Neural cell (in vitro differentiated cells): Measurements from ENCODE around the gene IRF9. TPM values are rescaled to one million over a fixed set of nuclear protein-coding genes. Genes with fewer than 3 reads are reported as not detected.

ENCODE experiments used
- H2AFZ ChIP-seq: fragments of 200-600, 300-800 bp; sonication (generic), shearing (Covaris generic); 2 replicates; pipeline ENCODE4 v1.6.0; 2014; ENCODE audit warnings: low read depth, mild to moderate bottlenecking, antibody characterized with exemption, low read length, moderate library complexity
- H3F3A ChIP-seq: fragments of 200-600 bp; shearing (Covaris generic); 2 replicates; pipeline ENCODE4 v1.6.1; 2016; ENCODE audit warnings: mild to moderate bottlenecking, moderate library complexity, mixed read lengths, antibody characterized with exemption, low read length; ENCODE audit not compliant: insufficient read depth, poor library complexity, severe bottlenecking
- H3K27ac ChIP-seq: fragments of 200-600, 300-800 bp; sonication (generic), shearing (Covaris generic); 2 replicates; pipeline ENCODE4 v1.5.1; 2014; ENCODE audit warnings: mild to moderate bottlenecking, low read length, moderate library complexity
- H3K27me3 ChIP-seq: fragments of 300-800, 200-600 bp; sonication (generic), shearing (Covaris generic); 2 replicates; pipeline ENCODE4 v1.6.0; 2014; ENCODE audit warnings: mild to moderate bottlenecking, low read depth, low read length, moderate library complexity; ENCODE audit not compliant: insufficient read depth
- H3K36me3 ChIP-seq: fragments of 300-800, 200-600 bp; sonication (generic), shearing (Covaris generic); 2 replicates; pipeline ENCODE4 v1.5.1; 2014; ENCODE audit warnings: mild to moderate bottlenecking, antibody characterized with exemption, low read length, moderate library complexity; ENCODE audit not compliant: insufficient read depth
- H3K4me2 ChIP-seq: fragments of 300-800, 200-600 bp; sonication (generic), shearing (Covaris generic); 2 replicates; pipeline ENCODE4 v1.6.0; 2014; ENCODE audit warnings: mild to moderate bottlenecking, low read length
- H3K4me3 ChIP-seq: fragments of 300-800, 200-600 bp; sonication (generic), shearing (Covaris generic); 2 replicates; pipeline ENCODE4 v1.5.1; 2014; ENCODE audit warnings: mild to moderate bottlenecking, low read length, moderate library complexity
- H3K79me2 ChIP-seq: fragments of 200-600 bp; shearing (Covaris generic); replicated peaks from 2 replicates; pipeline ENCODE4 v1.6.0; 2014; ENCODE audit warnings: mild to moderate bottlenecking, low read length, moderate library complexity; ENCODE audit not compliant: insufficient read depth
- H3K9ac ChIP-seq: fragments of 300-800, 200-600 bp; sonication (generic), shearing (Covaris generic); 2 replicates; pipeline ENCODE4 v1.6.1; 2016; ENCODE audit warnings: mild to moderate bottlenecking, low read length, mixed read lengths
- H3K9me2 ChIP-seq: fragments of 200-600 bp; shearing (Covaris generic); 2 replicates; pipeline ENCODE4 v1.6.1; 2016; ENCODE audit warnings: mild to moderate bottlenecking, low read length, mixed read lengths; ENCODE audit not compliant: insufficient read depth
- H3K9me3 ChIP-seq: fragments of 200-600, 300-800 bp; sonication (generic), shearing (Covaris generic); 2 replicates; pipeline ENCODE4 v1.6.1; 2016; ENCODE audit warnings: mild to moderate bottlenecking, mixed run types, low read length, moderate library complexity, mixed read lengths
- H4K20me1 ChIP-seq: fragments of 200-600 bp; shearing (Covaris generic); 2 replicates; pipeline ENCODE4 v1.6.1; 2016; ENCODE audit warnings: mild to moderate bottlenecking, mixed run types; ENCODE audit not compliant: insufficient read depth
- CTCF ChIP-seq: fragments of 450-650 bp; IDR thresholded peaks from 2 replicates; pipeline ENCODE4 v1.5.1; 2014; ENCODE audit warnings: antibody characterized with exemption, mild to moderate bottlenecking, moderate library complexity; ENCODE audit not compliant: poor library complexity, severe bottlenecking
- EP300 ChIP-seq: fragments of 450-650 bp; conservative IDR thresholded peaks from 2 replicates; pipeline ENCODE4 v1.6.1; 2014; ENCODE audit warnings: antibody characterized with exemption, mild to moderate bottlenecking, moderate library complexity; ENCODE audit not compliant: poor library complexity, severe bottlenecking
- EZH2 ChIP-seq: fragments of 200-600, 300-800 bp; shearing (Covaris generic), sonication (generic); IDR thresholded peaks from 2 replicates; pipeline ENCODE4 v1.6.1; 2014; ENCODE audit warnings: antibody characterized with exemption, low read length, borderline replicate concordance, mild to moderate bottlenecking; ENCODE audit not compliant: insufficient read depth, poor library complexity, severe bottlenecking
- MXI1 ChIP-seq: fragments of 450-650 bp; conservative IDR thresholded peaks from 2 replicates; pipeline ENCODE4 v1.6.1; 2014; ENCODE audit warnings: antibody characterized with exemption, mild to moderate bottlenecking; ENCODE audit not compliant: poor library complexity, severe bottlenecking
- POLR2AphosphoS5 ChIP-seq: IDR thresholded peaks from 2 replicates; pipeline ENCODE4 v1.6.1; 2012
- RAD21 ChIP-seq: fragments of 450-650 bp; conservative IDR thresholded peaks from 2 replicates; pipeline ENCODE4 v1.6.1; 2014; ENCODE audit warnings: antibody characterized with exemption, mild to moderate bottlenecking, moderate library complexity
- REST ChIP-seq: IDR thresholded peaks from 2 replicates; pipeline ENCODE4 v1.6.1; 2012; ENCODE audit warnings: borderline replicate concordance
- SMC3 ChIP-seq: fragments of 450-650 bp; conservative IDR thresholded peaks from 2 replicates; pipeline ENCODE4 v1.6.1; 2014; ENCODE audit warnings: antibody characterized with exemption, mild to moderate bottlenecking, moderate library complexity; ENCODE audit not compliant: poor library complexity
- TAF1 ChIP-seq: IDR thresholded peaks from 2 replicates; pipeline ENCODE4 v1.6.1; 2012; ENCODE audit warnings: low read depth
- polyA plus RNA-seq: library from polyadenylated mRNA; depleted of rRNA; stranded (reverse); fragments of >200 nt; gene quantifications from 2 replicates; pipeline ENCODE4 v1.2.3, GENCODE V29; 2014

IRF9 gene
- polyA plus RNA-seq, 1 donor from 2014 or later, result 19.6 TPM

GRCh38 chr14:24159777-24160498 lies 1.1 kb upstream of the IRF9 start:
- H3K4me2 ChIP-seq, result no peak overlapping the region
- H3K4me3 ChIP-seq, result no peak overlapping the region
- H3K9me3 ChIP-seq, result no peaks in the 10 kb centered on the region
- no peak overlapping the region for H2AFZ ChIP-seq
- no peaks in the 10 kb centered on the region for H3F3A ChIP-seq
- H3K27ac ChIP-seq, result no peak overlapping the region
- no peak overlapping the region for H3K9ac ChIP-seq
- TF ChIP-seq MXI1, result no peak
- TF ChIP-seq TAF1, result no peak
- no peak for TF ChIP-seq POLR2AphosphoS5
- TF ChIP-seq RAD21, result no peak
- no peak for TF ChIP-seq CTCF
- TF ChIP-seq SMC3, result no peak
- TF ChIP-seq EP300, result no peak
- TF ChIP-seq EZH2, result no peak
- TF ChIP-seq REST, result no peak
- H3K79me2 ChIP-seq, result no peaks in the 10 kb centered on the region
- no peaks in the 10 kb centered on the region for H3K27me3 ChIP-seq
- H3K9me2 ChIP-seq, result no peaks in the 10 kb centered on the region
- no peaks in the 10 kb centered on the region for H3K36me3 ChIP-seq
- no peaks in the 10 kb centered on the region for H4K20me1 ChIP-seq

- H3K36me3 ChIP-seq, result no peaks in the 10 kb centered on the region
- H3K4me2 ChIP-seq, result no peak overlapping the region
- H3K79me2 ChIP-seq, result no peaks in the 10 kb centered on the region
- H3K9ac ChIP-seq, result peak overlapping the region; percentile 34
- H3K4me3 ChIP-seq, result no peak overlapping the region
- TF ChIP-seq SMC3, result no peak
- no peak for TF ChIP-seq EP300
- TF ChIP-seq REST, result no peak
- TF ChIP-seq RAD21, result no peak
- TF ChIP-seq POLR2AphosphoS5, result no peak
- TF ChIP-seq MXI1, result no peak
- no peak for TF ChIP-seq TAF1
- TF ChIP-seq EZH2, result no peak
- TF ChIP-seq CTCF, result no peak
- H2AFZ ChIP-seq, result no peak overlapping the region
- H3K27me3 ChIP-seq, result no peaks in the 10 kb centered on the region
- H3F3A ChIP-seq, result no peaks in the 10 kb centered on the region
- H3K9me3 ChIP-seq, result no peaks in the 10 kb centered on the region
- no peaks in the 10 kb centered on the region for H3K9me2 ChIP-seq
- no peaks in the 10 kb centered on the region for H4K20me1 ChIP-seq
- no peak overlapping the region for H3K27ac ChIP-seq
These were observed 591 bp upstream of the IRF9 start for GRCh38 chr14:24160499-24160849.
